Hepatocyte (in vitro differentiated cells): ENCODE results near the gene PHACTR3.

Experiments used
- EZH2phosphoT487 ChIP-seq: fragments of 200-600 bp; sonication (generic); IDR thresholded peaks from one replicate; pipeline ENCODE4 v1.6.1; 2018; ENCODE audit warnings: antibody characterized with exemption, mild to moderate bottlenecking, low read depth, moderate library complexity; ENCODE audit not compliant: unreplicated experiment, severe bottlenecking
- TF ChIP-seq, protein P1 (sequence below): fragments of 200-600 bp; sonication (generic); IDR thresholded peaks from 2 replicates; pipeline ENCODE4 v1.5.1; 2016; ENCODE audit warnings: antibody characterized with exemption, mild to moderate bottlenecking; ENCODE audit not compliant: poor library complexity

DNA sequence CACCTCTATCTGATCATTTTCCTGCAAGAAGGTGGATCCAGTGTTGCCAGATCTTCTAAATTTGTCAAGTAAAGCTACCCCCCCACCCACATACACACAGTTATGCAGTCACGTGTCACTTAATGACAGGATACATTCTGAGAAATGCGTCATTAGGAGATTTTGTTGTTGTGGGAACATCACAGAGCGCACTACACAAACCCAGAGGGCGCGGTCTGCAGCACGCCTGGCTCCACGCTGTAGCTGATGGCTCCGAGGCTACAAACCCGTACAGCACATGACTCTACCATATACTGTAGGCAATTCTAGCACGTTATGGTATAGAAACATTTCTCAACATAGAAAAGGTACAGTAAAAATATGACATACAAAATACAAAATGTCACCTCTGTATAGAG, 202.2 kb downstream of the PHACTR3 start:
- TF ChIP-seq, protein P1, sequence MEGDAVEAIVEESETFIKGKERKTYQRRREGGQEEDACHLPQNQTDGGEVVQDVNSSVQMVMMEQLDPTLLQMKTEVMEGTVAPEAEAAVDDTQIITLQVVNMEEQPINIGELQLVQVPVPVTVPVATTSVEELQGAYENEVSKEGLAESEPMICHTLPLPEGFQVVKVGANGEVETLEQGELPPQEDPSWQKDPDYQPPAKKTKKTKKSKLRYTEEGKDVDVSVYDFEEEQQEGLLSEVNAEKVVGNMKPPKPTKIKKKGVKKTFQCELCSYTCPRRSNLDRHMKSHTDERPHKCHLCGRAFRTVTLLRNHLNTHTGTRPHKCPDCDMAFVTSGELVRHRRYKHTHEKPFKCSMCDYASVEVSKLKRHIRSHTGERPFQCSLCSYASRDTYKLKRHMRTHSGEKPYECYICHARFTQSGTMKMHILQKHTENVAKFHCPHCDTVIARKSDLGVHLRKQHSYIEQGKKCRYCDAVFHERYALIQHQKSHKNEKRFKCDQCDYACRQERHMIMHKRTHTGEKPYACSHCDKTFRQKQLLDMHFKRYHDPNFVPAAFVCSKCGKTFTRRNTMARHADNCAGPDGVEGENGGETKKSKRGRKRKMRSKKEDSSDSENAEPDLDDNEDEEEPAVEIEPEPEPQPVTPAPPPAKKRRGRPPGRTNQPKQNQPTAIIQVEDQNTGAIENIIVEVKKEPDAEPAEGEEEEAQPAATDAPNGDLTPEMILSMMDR, result no peak
- no peak for TF ChIP-seq EZH2phosphoT487
